ENCODE measurements around the gene SEMA3D.

Gene SEMA3D

DNA sequence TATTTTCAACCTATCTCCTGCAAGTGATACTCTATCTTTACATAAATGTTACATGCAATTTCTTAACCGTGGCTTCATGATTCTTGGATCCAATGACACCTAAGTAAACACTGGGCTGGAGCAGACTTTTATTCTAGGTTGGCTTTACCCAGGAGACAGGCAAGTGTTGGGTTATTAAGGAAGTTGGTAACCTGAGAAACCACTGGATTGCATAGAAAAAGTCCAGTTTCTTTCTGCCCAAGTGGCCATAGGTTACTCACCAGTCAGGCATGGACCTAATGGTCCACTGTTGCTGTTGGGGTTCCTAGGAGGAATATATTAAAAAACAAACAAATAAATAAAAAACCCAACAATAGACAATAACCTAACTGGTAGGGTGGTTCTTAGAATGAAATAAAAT is 112.8 kb downstream of the SEMA3D start:
- peak; percentile 14 for DNase-seq

- peak; percentile 97 for DNase-seq
Observed at GRCh38 chr7:85070967-85071628, 115.8 kb downstream of the SEMA3D start.

- peak; percentile 90 for DNase-seq
Observed at GRCh38 chr7:85068799-85069198, 118.1 kb downstream of the SEMA3D start.

DNA sequence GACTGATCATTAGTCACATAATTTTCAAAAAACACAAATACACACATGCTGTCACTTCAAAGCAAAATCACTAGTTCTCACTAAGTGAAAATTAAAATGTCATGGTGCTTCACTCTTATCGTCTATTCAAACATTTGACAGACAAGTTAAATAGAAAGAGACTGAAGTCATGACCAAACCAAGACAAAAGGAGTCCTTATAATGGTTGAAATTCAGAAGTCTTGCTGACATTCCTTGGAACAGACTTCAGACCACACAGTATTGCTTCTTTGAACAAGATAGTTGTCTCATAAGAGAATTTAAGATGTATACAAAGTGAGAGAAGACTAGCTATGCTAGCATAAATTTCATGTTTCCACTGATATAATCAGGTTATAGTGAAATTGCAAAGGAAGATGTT is 119.5 kb downstream of the SEMA3D start:
- DNase-seq, result no peak

DNA sequence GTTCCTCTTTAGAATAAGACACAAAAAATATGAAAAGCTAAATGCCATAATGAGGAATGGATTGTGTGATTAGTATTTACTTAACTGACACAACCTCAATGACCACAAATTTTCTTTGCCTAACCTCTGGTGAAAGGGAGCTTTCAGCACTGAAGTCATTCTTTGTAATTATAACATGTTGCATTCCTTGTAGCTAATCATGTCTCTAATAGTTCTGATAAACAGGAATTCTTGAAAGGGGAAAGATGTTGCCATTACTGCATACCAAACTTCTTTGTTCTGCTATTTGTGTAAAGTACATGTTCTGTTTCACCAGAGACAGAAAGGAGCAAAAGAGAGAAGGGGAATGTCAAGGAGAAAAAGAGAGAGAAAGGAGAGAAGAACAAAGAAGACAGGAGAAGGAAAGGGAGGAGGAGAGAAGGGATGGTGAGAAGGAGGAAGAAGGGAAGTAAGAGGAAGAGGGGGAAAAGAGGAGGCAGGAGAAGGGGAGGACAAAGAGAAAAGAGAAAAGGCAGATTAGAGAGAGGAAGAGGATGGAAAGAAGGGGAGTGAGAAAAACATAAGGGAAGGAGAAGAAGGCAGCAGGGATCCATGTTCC is 120.9 kb downstream of the SEMA3D start:
- peak; percentile 45 for DNase-seq

DNA sequence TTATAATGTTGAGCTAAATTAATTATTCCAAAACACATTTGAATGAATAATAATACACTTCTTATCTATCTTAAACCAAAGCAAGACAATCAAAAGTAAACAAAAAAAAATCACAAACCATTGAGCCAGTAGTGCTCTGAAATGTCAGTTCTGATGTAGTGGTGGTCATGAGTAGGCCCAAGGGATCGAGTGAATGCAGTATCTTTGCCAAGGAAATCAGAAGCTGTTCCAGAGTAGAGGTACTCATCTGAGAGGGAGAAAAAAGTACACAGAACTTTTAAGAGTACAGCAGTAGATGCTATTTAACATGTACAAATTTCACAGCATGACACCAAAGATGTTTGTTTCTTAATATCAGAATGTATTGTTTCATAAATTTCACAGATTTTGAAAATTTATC is 121.5 kb downstream of the SEMA3D start:
- DNase-seq, result peak; percentile 78

- DNase-seq, result no peak
Observed at GRCh38 chr7:85062651-85063050, 124.2 kb downstream of the SEMA3D start.

DNA sequence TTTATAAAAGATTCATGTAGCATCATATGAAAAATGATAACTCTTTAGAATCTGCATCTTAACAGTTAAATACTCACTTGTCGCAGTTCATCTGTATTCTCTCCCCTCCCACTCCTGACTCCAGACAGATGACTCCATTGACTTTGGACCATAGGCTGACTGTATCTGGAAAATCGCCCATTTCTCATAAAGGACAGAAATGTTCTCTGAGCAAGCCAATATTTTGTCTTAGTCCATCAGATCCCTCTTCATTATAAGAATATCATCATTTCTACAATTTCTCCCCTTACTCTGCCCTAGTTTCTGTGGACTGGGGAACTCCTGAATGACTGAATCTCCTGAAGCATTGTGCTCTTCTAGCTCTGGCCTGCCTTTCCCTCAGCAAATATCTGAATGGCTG is 125.4 kb downstream of the SEMA3D start:
- peak; percentile 21 for DNase-seq

DNA sequence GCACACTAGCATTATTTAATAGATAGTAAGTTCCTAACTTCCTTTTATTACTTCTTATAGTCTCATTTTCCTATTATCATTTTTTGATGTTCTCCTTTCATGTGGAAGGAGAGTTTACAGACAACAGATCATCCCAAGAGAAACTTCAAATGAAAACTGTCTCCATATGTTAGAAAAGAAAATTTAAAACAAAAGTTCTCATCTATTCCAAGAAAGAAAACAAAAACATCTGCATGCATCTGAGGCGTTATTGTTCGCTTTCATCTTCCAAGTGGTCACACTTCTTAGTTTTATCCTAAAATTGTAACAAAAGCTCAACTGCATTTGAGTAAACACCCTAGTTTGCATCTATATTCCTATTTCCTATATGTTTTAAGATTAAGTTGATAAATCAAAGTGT is 126.2 kb downstream of the SEMA3D start:
- DNase-seq, result no peak

- no peak for DNase-seq
Observed at GRCh38 chr7:85055906-85056305, 130.9 kb downstream of the SEMA3D start.

GRCh38 chr7:85055196-85055595 is 131.7 kb downstream of the SEMA3D start:
- DNase-seq, result no peak

DNA sequence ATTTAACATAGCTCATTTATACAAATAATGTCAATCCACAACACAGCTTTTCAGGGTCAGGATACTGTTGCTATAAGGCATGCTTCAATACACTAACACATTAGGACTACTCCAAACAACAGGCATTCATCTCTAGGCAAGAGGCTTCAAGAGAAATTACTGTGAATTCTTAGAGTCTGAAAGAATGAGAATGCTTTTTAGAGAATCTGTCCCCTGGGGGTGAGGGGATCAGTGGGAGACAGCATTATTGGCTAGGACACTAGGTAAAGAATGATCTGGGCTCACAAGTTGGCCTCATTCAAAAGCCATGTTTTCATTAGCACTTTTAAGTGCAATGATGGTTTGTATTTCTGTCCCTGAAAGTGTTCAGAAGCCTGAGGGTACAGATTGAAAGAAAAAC is 132.6 kb downstream of the SEMA3D start:
- DNase-seq, result no peak

DNA sequence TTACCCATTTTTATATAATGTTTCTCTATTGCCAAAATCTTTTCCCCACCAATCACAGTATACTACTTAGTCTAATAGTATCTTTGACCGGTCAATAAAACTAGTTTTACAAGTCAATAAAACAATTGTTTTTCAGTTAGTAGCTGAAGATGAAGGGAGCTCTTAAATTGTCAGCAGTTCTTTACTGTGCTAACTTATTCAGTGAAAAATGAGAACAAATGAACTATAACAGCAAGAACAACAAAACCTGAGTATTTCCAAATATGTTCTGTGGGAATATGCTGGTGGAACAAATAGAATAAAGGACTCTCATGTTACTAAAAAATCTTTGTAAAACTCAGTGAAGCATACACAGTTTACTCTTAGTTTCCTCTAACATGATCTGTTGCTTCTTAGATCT is 134.0 kb downstream of the SEMA3D start:
- DNase-seq, result no peak

DNA sequence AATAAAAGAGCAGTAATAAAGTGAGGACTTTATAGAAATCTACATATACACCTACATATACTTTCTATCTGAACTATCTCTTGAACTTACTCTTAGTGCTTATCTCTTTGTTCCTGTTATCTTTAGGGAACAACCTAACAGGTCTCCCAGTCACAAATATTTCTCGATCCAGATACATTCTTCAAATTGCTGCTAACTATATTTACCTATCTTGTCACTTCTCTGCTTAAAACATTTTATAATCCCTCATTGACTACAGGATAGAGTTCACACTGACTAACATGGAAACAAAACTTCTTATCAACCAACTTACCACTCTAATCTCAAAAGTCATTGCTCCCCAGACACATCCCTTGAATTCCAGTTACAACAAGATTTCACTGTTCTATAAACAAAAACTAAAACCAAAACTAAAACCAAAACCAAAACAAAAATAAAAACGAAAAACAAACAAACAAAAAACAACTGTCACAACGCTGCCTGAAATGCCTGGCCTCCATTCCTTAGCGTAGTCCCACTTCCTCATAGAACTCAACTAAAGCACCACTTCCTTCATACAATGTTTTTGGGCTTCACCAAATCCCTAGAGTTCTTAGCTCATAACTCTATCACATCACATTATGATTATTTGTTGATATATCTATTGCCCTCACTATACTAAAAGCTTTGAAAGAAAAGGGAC is 134.7 kb downstream of the SEMA3D start:
- DNase-seq, result no peak

DNA sequence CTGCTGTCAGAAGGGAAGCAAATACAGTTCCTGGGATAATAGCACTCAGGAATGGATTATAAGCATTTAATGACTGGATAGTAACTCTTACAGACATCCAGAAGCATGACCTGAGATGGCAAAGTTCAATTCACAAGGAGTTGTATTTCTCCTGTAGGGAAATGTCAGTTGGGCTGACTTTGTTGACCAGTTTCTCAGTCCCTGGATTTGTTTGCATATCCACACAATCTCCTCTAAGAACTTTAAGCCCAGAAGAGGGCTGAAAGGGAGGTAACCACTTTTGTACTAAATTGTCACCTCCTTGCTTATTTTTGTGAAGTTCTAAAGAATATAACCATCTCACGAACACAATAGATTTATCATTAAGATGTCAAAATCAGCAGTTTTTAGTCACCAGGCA is 140.3 kb downstream of the SEMA3D start:
- no peak for DNase-seq

- DNase-seq, result peak; percentile 78
Observed at GRCh38 chr7:85041605-85042216, 145.1 kb downstream of the SEMA3D start.

- no peak for DNase-seq
Observed at GRCh38 chr7:85039196-85039923, 147.5 kb downstream of the SEMA3D start.

- DNase-seq, result no peak
Observed at GRCh38 chr7:85038466-85038865, 148.4 kb downstream of the SEMA3D start.

- no peak for DNase-seq
Observed at GRCh38 chr7:85033263-85033662, 153.6 kb downstream of the SEMA3D start.

- DNase-seq, result no peak
Observed at GRCh38 chr7:85031475-85031874, 155.4 kb downstream of the SEMA3D start.

- peak; percentile 81 for DNase-seq
Observed at GRCh38 chr7:85030893-85031292, 156.0 kb downstream of the SEMA3D start.

- peak; percentile 9 for DNase-seq
Observed at GRCh38 chr7:85025312-85025756, 161.5 kb downstream of the SEMA3D start.

- no peak for DNase-seq
Observed at GRCh38 chr7:85023916-85024315, 162.9 kb downstream of the SEMA3D start.
